BJ (cell line): ENCODE data around the gene ST3GAL3. TPM values are rescaled to one million over a fixed set of nuclear protein-coding genes. Genes with fewer than 3 reads are reported as not detected.

Source experiments
- CTCF ChIA-PET: fragments of 350-600 bp; formaldehyde crosslinking; extraction: SDS; loops from one replicate; lab custom pipeline; 2021; ENCODE audit warnings: antibody characterized with exemption, inconsistent platforms; lab: Yijun Ruan, JAX
- POLR2A ChIA-PET: fragments of 300-600 bp; sonication (Branson Sonifier 250); formaldehyde crosslinking; extraction: SDS; loops from one replicate; lab custom pipeline; 2021; ENCODE audit warnings: antibody characterized with exemption; lab: Charles Lee
- DNase-seq: peaks from one replicate; pipeline ENCODE4 v3.0.0-alpha.2; 2011; ENCODE audit warnings: low read depth
- H3K27me3 ChIP-seq: 2 replicates; pipeline ENCODE4 v1.6.0; 2011; ENCODE audit warnings: low read length; ENCODE audit not compliant: control insufficient read depth, insufficient read depth
- H3K36me3 ChIP-seq: 2 replicates; pipeline ENCODE4 v1.5.1; 2011; ENCODE audit warnings: low read length; ENCODE audit not compliant: control insufficient read depth, insufficient read depth
- H3K4me3 ChIP-seq: 2 replicates; pipeline ENCODE4 v1.5.1; 2011; ENCODE audit warnings: low read depth, mild to moderate bottlenecking, control low read depth, low read length
- polyA plus RNA-seq: library from polyadenylated mRNA; depleted of rRNA; stranded (reverse); fragments of >200 nt; gene quantifications from 2 replicates; pipeline ENCODE4 v1.2.3, GENCODE V29; 2011
- TF ChIP-seq, protein P1 (sequence below): IDR thresholded peaks from 2 replicates; pipeline ENCODE4 v1.5.1; 2011; ENCODE audit warnings: low read depth, mild to moderate bottlenecking, control low read depth, inconsistent platforms, low read length, moderate library complexity; ENCODE audit not compliant: insufficient read depth

ST3GAL3 gene
- polyA plus RNA-seq, 1 experiment: 24.2 TPM

DNA sequence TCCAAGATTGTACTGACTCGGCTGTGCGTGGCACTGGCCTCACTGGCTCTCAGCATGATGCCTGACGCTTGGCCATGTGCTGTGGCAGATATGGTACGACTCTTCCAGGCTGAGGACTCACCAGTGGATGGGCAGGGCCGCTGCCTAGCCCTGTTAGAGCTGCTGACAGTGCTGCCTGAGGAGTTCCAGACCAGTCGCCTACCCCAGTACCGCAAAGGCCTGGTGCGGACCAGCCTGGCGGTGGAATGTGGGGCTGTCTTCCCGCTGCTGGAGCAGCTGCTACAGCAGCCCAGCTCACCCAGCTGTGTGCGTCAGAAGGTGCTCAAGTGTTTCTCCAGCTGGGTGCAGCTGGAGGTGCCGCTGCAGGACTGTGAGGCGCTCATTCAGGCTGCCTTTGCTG is 242.3 kb downstream of the ST3GAL3 start:
- H3K36me3 ChIP-seq: peaks cover 5% of the 10 kb centered on the region
- ChIA-PET CTCF (interaction anchor here (3.0 kb wide), 1 partner anchor 15 kb away, joined by 12 read pairs; no protein-coding TSS in a partner anchor), POLR2A (no interaction called here)
- no peaks in the 10 kb centered on the region for H3K27me3 ChIP-seq
- TF ChIP-seq, protein P1, sequence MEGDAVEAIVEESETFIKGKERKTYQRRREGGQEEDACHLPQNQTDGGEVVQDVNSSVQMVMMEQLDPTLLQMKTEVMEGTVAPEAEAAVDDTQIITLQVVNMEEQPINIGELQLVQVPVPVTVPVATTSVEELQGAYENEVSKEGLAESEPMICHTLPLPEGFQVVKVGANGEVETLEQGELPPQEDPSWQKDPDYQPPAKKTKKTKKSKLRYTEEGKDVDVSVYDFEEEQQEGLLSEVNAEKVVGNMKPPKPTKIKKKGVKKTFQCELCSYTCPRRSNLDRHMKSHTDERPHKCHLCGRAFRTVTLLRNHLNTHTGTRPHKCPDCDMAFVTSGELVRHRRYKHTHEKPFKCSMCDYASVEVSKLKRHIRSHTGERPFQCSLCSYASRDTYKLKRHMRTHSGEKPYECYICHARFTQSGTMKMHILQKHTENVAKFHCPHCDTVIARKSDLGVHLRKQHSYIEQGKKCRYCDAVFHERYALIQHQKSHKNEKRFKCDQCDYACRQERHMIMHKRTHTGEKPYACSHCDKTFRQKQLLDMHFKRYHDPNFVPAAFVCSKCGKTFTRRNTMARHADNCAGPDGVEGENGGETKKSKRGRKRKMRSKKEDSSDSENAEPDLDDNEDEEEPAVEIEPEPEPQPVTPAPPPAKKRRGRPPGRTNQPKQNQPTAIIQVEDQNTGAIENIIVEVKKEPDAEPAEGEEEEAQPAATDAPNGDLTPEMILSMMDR: no peak
- no peak for DNase-seq
- no peak overlapping the region for H3K4me3 ChIP-seq

DNA sequence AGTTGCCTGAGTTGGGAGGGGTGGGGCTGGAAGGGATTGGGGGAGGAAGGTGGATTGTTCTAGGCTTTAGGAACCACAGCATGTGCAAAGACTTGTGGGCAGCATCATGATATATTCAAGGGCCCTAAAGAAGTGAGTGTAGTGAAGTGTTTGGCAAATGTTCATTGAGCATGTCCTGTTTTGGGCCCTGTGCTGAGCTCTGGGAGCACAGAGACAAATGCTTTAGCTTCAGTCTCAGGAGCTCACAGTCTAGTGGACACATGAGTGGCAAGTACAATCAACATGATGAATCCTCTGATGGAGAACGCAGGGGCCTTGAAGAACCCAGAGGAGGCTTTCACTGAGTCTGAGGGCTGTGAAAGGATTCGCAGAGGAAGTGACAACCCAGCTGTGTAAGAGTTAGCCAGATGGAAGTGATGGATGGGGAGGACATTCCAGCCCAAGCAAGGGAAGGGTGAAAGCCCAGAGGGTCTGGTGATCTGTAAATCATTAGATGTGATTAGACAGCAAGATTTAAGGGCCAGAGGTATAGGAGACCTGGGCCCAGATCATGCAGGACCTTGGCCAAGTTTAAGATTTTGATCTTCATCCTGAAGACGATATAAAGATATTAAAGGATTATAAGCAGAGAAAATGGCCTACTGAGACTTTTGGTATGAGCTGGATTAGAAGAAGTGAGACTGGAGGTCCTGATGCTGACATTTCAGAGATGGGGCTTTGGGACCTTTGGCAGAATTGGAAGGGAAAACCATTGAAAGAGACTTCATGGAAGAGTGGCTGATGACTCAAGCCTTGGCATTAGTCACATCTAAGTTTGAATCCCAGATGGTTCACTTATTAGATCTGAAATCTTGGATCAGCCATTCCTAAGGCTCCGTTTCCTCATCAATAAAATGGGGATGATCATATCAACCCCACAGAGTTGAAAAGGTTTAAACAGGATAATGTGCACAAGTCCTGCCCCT is 244.0 kb downstream of the ST3GAL3 start:
- ChIA-PET CTCF (interaction anchor here (1.3 to 3.0 kb wide), 2 partner anchors 17 to 188 kb away, joined by 6 to 12 read pairs; no protein-coding TSS in a partner anchor), POLR2A (no interaction called here)
- DNase-seq: no peak

DNA sequence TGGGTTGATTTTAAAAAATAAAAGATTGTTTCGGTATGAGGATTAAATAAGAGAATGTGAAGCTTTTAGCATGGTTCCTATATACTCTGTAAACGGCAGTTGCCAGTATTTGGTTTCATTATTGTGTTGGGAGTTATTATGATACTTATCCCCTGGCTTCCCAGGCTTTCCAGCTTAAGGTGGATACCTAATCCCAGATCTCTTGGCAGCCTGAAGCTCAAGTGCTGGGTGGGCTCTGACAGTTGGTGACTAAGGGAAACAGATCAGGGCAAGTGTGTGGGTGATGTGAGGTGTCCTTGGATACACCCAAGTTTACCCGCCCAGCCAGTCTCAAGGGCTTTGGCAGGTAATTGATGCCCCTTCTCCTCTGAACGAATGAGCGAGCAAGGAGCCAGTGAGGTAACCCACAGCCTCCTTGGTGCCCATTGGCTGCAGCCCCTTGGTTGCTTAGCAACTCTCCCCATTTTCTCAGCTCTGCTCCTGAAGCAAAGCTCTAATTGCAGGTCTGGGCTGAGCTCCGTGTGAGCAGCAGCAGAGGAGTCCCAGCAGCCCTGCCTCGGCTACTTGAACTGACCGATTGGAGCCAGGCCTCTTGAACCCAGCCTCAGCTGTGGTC is 245.5 kb downstream of the ST3GAL3 start:
- ChIA-PET POLR2A (no interaction called here), CTCF (interaction anchor here (1.2 to 1.5 kb wide), 2 partner anchors 18 to 189 kb away, joined by 6 read pairs; no protein-coding TSS in a partner anchor)
- TF ChIP-seq, protein P1: no peak
- Histone ChIP-seq H3K36me3 (peaks cover 14% of the 10 kb centered on the region), H3K27me3 (no peaks in the 10 kb centered on the region), H3K4me3 (no peak overlapping the region)
- DNase-seq: no peak

More for the DNA sequence above, 244.0 kb downstream of the ST3GAL3 start:
- Histone ChIP-seq H3K4me3 (no peak overlapping the region), H3K36me3 (peaks cover 6% of the 10 kb centered on the region), H3K27me3 (no peaks in the 10 kb centered on the region)
- TF ChIP-seq, protein P1: no peak

DNA sequence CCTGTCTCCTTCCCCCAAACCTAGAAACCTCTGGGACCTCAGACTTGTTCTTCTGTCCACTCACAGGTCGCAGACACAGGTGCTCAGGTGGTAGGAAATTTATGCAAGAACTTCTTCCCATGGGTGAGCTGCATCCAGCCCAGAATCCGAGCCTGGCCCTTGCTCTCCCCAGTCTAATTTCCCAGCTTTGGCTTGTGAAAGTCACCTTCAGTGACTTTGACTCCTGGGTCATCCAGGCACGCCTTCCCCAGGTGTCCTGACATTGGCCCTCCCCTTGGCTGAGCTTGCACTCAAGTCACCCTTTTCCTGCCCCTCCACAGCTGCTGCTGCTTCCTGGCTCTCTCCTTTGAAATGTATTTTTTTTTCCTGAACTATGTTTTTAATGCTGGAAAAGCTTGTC is 246.0 kb downstream of the ST3GAL3 start:
- ChIA-PET POLR2A (no interaction called here), CTCF (interaction anchor here (1.2 to 1.5 kb wide), 2 partner anchors 19 to 190 kb away, joined by 6 read pairs; no protein-coding TSS in a partner anchor)
- DNase-seq: no peak
- Histone ChIP-seq H3K27me3 (no peaks in the 10 kb centered on the region), H3K4me3 (no peak overlapping the region), H3K36me3 (peaks cover 16% of the 10 kb centered on the region)
- TF ChIP-seq, protein P1: no peak

DNA sequence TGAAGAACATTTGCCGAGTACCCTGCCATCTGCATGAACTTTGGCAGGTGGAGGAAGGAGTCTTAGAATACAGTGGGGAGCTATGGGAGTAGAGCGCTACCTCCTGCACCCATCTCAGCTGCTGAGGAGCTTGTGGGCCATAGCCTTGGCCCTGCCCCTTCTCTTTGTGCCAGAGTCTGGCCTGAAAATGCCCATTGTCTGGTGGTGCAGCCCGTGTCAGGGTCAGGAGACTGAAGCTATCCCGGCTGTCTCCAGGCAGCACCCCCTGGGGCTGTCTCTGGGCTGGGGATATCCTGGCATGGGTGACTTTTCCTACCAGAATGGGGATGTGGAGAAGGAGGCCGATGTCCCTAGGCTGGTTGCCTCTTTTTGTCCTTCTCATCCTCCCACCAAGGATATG is 246.7 kb downstream of the ST3GAL3 start:
- POLR2A ChIA-PET: no interaction called here
- Histone ChIP-seq H3K27me3 (no peaks in the 10 kb centered on the region), H3K36me3 (peaks cover 17% of the 10 kb centered on the region), H3K4me3 (no peak overlapping the region)
- TF ChIP-seq, protein P1: no peak
- CTCF ChIA-PET: interaction anchor here (1.2 to 1.5 kb wide), 2 partner anchors 20 to 190 kb away, joined by 6 read pairs; no protein-coding TSS in a partner anchor
- no peak for DNase-seq
